CD4-positive, alpha-beta memory T cell (primary cell): ENCODE results near the gene PPP6R2. TPM values are rescaled to one million over a fixed set of nuclear protein-coding genes. Genes with fewer than 3 reads are reported as not detected.
A peak's percentile ranks its signal among the peaks of the same experiment; 100 is the strongest.

Source experiments
- CTCF ChIA-PET: fragments of 350-600 bp; sonication (Branson Sonifier 250); formaldehyde crosslinking; loops from one replicate; lab custom pipeline; 2021; ENCODE audit warnings: inconsistent platforms; ENCODE audit not compliant: partially characterized antibody; lab: Charles Lee
- POLR2A ChIA-PET: fragments of 350-600 bp; sonication (Branson Sonifier 250); formaldehyde crosslinking; loops from one replicate; lab custom pipeline; 2021; ENCODE audit not compliant: partially characterized antibody; lab: Charles Lee
- DNase-seq, 5 donors: peaks; one replicate each; pipeline versions ENCODE4 v3.0.0 to v3.0.0-alpha.2; 2020 to 2022; ENCODE audit warnings: mixed read lengths in 1 of 5
- H3K27ac ChIP-seq: one replicate; pipeline ENCODE4 v1.7.0; 2013; ENCODE audit warnings: low read depth, low read length
- H3K27me3 ChIP-seq: 2 replicates; pipeline ENCODE4 v1.7.0; 2013; ENCODE audit warnings: mild to moderate bottlenecking, low read length, moderate library complexity; ENCODE audit not compliant: insufficient read depth
- H3K36me3 ChIP-seq: 2 replicates; pipeline ENCODE4 v1.7.0; 2013; ENCODE audit warnings: mild to moderate bottlenecking, low read length, moderate library complexity; ENCODE audit not compliant: insufficient read depth
- H3K4me1 ChIP-seq: 2 replicates; pipeline ENCODE4 v1.7.0; 2013; ENCODE audit warnings: mild to moderate bottlenecking, low read length, moderate library complexity; ENCODE audit not compliant: insufficient read depth
- H3K4me3 ChIP-seq, 2 donors: one replicate each; pipeline ENCODE4 v1.7.0; 2013; ENCODE audit warnings: low read length in 2 of 2, mild to moderate bottlenecking in 1 of 2
- H3K9me3 ChIP-seq, 2 donors: one replicate each; pipeline ENCODE4 v1.7.0; 2013; ENCODE audit warnings: low read length in 2 of 2, control low read depth in 1 of 2; ENCODE audit not compliant: control insufficient read depth in 1 of 2
- H3K27ac Mint-ChIP-seq, 7 donors: one replicate each; pipeline ENCODE4 v1.8.0; 2020 to 2021; ENCODE audit warnings: mixed read lengths in 7 of 7, mild to moderate bottlenecking in 6 of 7, inconsistent platforms in 3 of 7, moderate library complexity in 3 of 7
- H3K27me3 Mint-ChIP-seq, 2 donors: one replicate each; pipeline ENCODE4 v1.8.0; 2020 to 2021; ENCODE audit warnings: mixed read lengths in 2 of 2
- H3K36me3 Mint-ChIP-seq, 2 donors: one replicate each; pipeline ENCODE4 v1.8.0; 2020 to 2021; ENCODE audit warnings: mixed read lengths in 2 of 2, inconsistent platforms in 1 of 2, mild to moderate bottlenecking in 1 of 2
- H3K4me1 Mint-ChIP-seq, 4 donors: one replicate each; pipeline ENCODE4 v1.8.0; 2020 to 2021; ENCODE audit warnings: mixed read lengths in 4 of 4, mild to moderate bottlenecking in 1 of 4
- H3K4me3 Mint-ChIP-seq, 8 donors: one replicate each; pipeline ENCODE4 v1.8.0; 2020 to 2021; ENCODE audit warnings: mixed read lengths in 8 of 8, mild to moderate bottlenecking in 7 of 8, moderate library complexity in 6 of 8, inconsistent platforms in 3 of 8
- H3K9me3 Mint-ChIP-seq, 8 donors: one replicate each; pipeline ENCODE4 v1.8.0; 2020 to 2021; ENCODE audit warnings: mixed read lengths in 8 of 8, mild to moderate bottlenecking in 5 of 8, inconsistent platforms in 3 of 8, moderate library complexity in 1 of 8
- intact Hi-C: fragments of 100-400 bp; cut with micrococcal nuclease; formaldehyde crosslinking; loops from one replicate; pipeline ENCODE4 v1.15.1; 2023
- polyA plus RNA-seq, 2 donors: library from polyadenylated mRNA; unstranded; fragments of 300-500 nt; fragmentation: Illumina TruSeq; gene quantifications; one replicate each; pipeline ENCODE4 v1.2.3, GENCODE V29; 2021
- total RNA-seq, 2 experiments: library from RNA; stranded (reverse); gene quantifications; one replicate each; pipeline ENCODE4 v1.2.3, GENCODE V29; 2021

The PPP6R2 gene
- total and polyA plus RNA-seq, 4 experiments from 2014 or later: 13.3 to 91.2 (median 53.9) TPM

DNA sequence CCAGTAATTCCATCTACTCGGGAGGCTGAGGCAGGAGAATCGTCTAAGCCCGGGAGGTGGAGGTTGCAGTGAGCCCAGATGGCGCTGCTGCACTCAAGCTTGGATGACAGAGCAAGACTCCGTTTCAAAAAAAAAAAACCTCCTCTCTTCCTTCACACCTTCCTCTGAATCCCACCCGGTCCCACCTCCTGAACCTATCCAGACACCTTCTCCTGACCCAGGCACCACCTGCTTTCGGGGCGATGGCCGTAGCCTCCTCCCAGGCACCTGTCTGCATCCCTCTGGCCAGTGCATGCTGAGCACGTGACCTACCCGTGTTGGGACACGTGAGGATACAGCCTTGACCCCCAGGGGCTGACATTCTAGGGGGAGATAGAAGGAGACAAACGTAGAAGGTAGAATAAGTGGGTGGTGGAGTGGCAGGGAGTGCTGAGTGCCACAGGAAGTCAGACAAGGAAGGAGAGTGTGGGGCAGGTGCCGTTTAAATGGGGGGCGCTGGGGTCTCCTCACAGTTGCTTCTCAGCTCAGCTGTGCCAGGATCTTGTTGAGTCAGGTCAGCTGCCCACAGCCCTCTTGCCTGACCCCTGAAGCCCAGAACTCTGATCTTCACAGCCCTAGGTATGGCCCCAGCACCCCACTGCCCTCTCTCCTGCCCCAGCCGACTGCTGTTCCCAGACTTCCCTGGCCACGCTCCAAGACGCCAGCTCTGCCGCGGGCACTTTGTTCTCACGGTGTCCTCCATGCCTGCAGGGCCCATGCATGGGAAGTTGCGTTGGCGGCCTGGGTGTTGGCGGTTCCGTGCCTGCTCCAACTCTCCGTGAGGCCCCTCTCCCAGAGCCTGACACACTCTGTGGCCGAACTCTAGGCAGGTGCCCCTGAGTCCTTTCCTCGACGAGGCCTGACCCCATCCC lies 142.3 kb downstream of the PPP6R2 start:
- peak overlapping the region in 1 of 7 donors; percentile 30 for H3K27ac Mint-ChIP-seq
- ChIA-PET CTCF (interaction anchor here (0.9 to 2.2 kb wide), 2 partner anchors 12 to 13 kb away, joined by 5 to 8 read pairs; no protein-coding TSS in a partner anchor), POLR2A (no interaction called here)
- H3K9me3 ChIP-seq: no peaks in the 10 kb centered on the region
- no peaks in the 10 kb centered on the region for H3K36me3 Mint-ChIP-seq
- no peak overlapping the region for H3K4me3 ChIP-seq
- H3K27me3 Mint-ChIP-seq: no peaks in the 10 kb centered on the region
- no peak overlapping the region for H3K27ac ChIP-seq
- peaks cover 11% of the 10 kb centered on the region for H3K4me1 ChIP-seq
- no peaks in the 10 kb centered on the region for H3K36me3 ChIP-seq
- H3K4me1 Mint-ChIP-seq: peaks cover 0 to 7% (median 2%) of the 10 kb centered on the region in 4 donors
- intact Hi-C loops: no loop called here
- DNase-seq: no peak
- peak overlapping the region in 1 of 8 donors; percentile 7 for H3K4me3 Mint-ChIP-seq
- no peaks in the 10 kb centered on the region for H3K9me3 Mint-ChIP-seq
- no peaks in the 10 kb centered on the region for H3K27me3 ChIP-seq

DNA sequence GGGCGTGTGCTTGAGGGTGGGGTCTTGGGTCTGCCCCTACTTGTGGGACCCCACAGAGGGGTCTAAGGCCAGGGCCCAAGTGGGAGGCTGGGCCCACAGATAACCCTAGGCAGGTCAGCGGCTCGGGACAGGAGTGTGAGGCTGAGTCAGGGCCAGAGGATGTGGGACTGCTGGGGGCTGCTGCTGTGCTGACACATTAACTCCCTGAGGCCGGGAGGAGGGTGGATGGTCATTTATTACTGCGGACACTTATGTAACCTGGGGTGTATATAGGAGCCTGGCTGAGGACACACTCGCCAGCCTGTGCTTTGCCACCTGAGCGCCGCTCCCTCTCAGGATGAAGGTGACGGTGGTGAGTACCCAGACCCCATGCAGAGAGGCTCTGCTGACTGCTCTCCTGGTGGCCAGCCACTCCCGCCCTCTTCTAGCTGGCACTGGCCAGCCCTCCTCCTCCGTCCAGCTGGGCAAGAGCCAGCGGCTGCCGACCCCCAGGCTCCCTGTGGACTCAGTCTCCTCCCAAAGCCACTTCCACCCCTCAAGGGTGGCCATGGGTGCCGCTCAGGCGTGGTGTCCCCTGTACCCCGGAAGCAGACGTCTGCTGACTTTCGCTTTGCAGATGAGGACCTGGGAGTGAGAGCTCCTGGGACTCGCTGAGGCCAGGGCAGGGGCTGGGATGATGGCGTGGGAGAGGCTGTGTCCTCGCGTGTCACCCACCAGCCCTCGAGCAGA lies 143.6 kb downstream of the PPP6R2 start, which contains the start of gene MIOX:
Gene MIOX, plus strand, starts transcription at position 299 of the 729 bp plus-strand sequence. Its CDS starts 39 bp downstream, at position 338.
- H3K4me1 ChIP-seq: peaks cover 15% of the 10 kb centered on the region
- intact Hi-C loops: no loop called here
- H3K36me3 ChIP-seq: no peaks in the 10 kb centered on the region
- no peaks in the 10 kb centered on the region for H3K27me3 ChIP-seq
- H3K4me3 Mint-ChIP-seq: no peak within 1 kb of the TSS
- no peaks in the 10 kb centered on the region for H3K36me3 Mint-ChIP-seq
- no peak within 1 kb of the TSS for H3K4me3 ChIP-seq
- no peaks in the 10 kb centered on the region for H3K9me3 ChIP-seq
- peaks cover 5 to 13% (median 6%) of the 10 kb centered on the region in 4 donors for H3K4me1 Mint-ChIP-seq
- no peak for DNase-seq
- no peaks in the 10 kb centered on the region for H3K27me3 Mint-ChIP-seq
- H3K27ac Mint-ChIP-seq: peak within 1 kb of the TSS in 2 of 7 donors; percentile 4 to 30
- no peak within 1 kb of the TSS for H3K27ac ChIP-seq
- POLR2A ChIA-PET: no interaction called here
- CTCF ChIA-PET: interaction anchor here (0.8 to 2.2 kb wide), 2 partner anchors 8 to 11 kb away, joined by 3 to 8 read pairs; no protein-coding TSS in a partner anchor
- no peaks in the 10 kb centered on the region for H3K9me3 Mint-ChIP-seq

DNA sequence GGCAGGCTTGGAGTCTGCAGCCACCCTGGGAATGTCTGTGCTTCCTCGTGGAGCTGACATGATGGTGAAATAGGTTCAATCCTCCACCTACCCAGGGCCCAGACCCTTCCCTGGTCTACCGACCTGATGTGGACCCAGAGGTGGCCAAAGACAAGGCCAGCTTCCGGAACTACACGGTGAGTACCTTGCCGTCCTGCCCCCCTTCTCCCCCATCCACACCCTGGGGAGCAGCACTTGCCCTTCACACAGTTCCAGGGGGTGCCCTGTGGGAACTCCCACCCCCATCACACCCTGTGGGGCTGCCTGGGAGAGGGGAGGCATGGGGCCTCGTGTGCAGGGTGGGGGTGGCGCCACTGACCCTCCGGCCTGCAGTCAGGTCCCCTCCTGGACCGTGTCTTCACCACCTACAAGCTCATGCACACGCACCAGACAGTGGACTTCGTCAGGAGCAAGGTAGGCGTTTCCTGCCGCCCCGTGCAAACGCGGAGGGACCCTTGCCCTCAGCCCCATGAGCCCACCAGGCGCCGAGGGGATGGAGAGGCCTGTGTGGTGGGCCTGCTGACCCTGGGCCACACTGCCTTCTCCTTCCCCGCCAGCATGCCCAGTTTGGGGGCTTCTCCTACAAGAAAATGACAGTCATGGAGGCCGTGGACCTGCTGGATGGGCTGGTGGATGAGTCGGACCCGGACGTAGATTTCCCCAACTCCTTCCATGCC lies 144.3 kb downstream of the PPP6R2 start:
- CTCF ChIA-PET: interaction anchor here (0.8 to 2.2 kb wide), 2 partner anchors 9 to 10 kb away, joined by 3 to 8 read pairs; no protein-coding TSS in a partner anchor
- Mint-ChIP-seq H3K4me1 (peaks cover 5 to 13% (median 6%) of the 10 kb centered on the region in 4 donors), H3K27ac (no peak overlapping the region), H3K4me3 (no peak overlapping the region), H3K9me3 (no peaks in the 10 kb centered on the region), H3K36me3 (no peaks in the 10 kb centered on the region), H3K27me3 (no peaks in the 10 kb centered on the region)
- intact Hi-C loops: no loop called here
- no peak overlapping the region for H3K27ac ChIP-seq
- H3K4me1 ChIP-seq: peaks cover 8% of the 10 kb centered on the region
- H3K36me3 ChIP-seq: no peaks in the 10 kb centered on the region
- H3K27me3 ChIP-seq: no peaks in the 10 kb centered on the region
- H3K9me3 ChIP-seq: no peaks in the 10 kb centered on the region
- no peak overlapping the region for H3K4me3 ChIP-seq
- POLR2A ChIA-PET: no interaction called here
- DNase-seq: no peak

DNA sequence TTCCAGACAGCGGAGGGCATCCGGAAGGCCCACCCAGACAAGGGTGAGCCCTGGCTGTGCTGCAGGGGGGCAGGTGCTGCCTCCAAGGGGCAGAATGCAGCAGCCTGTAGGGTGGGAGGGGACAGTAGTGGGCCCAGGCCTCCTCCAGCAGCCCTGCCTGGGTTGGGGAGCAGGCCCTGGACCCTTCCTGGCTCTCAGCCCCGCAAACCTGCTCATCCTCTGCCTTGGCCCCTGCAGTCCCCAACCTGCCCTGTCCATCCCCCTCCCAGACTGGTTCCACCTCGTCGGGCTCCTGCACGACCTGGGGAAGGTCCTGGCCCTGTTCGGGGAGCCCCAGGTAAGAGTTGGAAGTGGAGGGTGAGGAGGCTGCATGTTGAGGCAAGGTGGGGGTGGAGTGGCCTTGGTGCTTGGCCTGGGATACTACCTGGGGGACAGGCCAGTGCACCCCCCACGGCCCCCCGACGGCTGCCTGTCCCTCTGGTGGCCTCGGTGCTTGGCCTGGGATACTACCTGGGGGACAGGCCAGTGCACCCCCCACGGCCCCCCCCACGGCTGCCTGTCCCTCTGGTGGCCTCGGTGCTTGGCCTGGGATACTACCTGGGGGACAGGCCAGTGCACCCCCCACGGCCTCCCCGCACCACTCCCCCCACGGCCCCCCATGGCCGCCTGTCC lies 145.0 kb downstream of the PPP6R2 start:
- Histone ChIP-seq H3K27ac (no peak overlapping the region), H3K4me1 (peaks cover 8% of the 10 kb centered on the region), H3K4me3 (no peak overlapping the region), H3K9me3 (no peaks in the 10 kb centered on the region), H3K36me3 (no peaks in the 10 kb centered on the region), H3K27me3 (no peaks in the 10 kb centered on the region)
- Mint-ChIP-seq H3K27me3 (no peaks in the 10 kb centered on the region), H3K4me3 (no peak overlapping the region), H3K27ac (no peak overlapping the region), H3K4me1 (peaks cover 5 to 13% (median 6%) of the 10 kb centered on the region in 4 donors), H3K9me3 (no peaks in the 10 kb centered on the region), H3K36me3 (no peaks in the 10 kb centered on the region)
- DNase-seq: no peak
- ChIA-PET POLR2A (no interaction called here), CTCF (no interaction called here)
- intact Hi-C loops: no loop called here

DNA sequence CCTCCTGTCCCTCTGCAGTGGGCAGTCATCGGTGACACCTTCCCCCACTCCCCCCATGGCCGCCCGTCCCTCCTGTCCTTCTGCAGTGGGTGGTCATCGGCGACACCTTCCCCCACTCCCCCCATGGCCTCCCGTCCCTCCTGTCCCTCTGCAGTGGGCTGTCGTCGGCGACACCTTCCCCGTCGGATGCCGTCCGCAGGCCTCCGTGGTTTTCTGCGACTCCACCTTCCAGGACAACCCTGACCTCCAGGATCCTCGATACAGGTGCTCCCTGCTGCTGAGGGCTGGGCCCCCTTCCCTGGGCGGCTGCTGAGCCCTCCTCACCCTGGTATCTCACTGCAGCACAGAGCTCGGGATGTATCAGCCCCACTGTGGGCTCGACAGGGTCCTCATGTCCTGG lies 145.8 kb downstream of the PPP6R2 start:
- POLR2A ChIA-PET: no interaction called here
- intact Hi-C loops: no loop called here
- CTCF ChIA-PET: no interaction called here

DNA sequence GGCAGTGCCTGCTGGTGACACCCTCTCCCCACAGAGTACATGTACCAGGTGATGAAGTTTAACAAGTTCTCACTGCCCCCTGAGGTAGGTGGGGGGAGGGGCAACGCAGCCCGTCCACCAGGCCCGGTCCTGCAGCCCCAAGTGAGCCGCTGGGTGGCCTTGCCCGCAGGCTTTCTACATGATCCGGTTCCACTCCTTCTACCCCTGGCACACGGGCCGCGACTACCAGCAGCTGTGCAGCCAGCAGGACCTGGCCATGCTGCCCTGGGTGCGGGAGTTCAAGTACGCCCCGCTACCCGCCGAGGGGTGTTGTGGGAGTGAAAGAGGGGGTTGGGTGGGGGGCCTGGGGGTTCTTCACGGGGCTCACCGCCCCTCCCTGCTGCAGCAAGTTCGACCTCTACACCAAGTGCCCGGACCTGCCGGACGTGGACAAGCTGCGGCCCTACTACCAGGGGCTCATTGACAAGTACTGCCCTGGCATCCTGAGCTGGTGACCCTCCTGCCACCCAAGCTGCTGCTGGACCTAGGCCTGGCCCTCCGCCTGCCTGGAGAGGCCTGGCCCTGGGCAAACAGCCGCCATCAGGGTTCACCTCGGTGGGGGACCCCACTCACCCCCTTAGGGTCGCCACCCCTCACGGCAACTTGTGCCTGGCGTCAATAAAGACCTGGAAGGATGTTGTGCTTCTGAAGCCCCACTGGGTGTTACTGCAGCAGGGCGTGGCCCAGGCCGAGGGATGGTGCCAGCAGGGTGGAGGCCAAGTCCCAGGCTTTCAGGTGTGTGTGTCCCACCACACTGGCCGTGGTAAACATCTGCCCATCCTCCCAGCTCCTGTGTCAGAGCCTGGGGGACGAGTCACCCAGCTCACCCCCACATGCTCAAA lies 146.5 kb downstream of the PPP6R2 start:
- no peaks in the 10 kb centered on the region for H3K36me3 Mint-ChIP-seq
- no peaks in the 10 kb centered on the region for H3K9me3 Mint-ChIP-seq
- POLR2A ChIA-PET: no interaction called here
- no peak for DNase-seq
- H3K27me3 Mint-ChIP-seq: no peaks in the 10 kb centered on the region
- no peak overlapping the region for H3K4me3 Mint-ChIP-seq
- Histone ChIP-seq H3K27me3 (no peaks in the 10 kb centered on the region), H3K4me1 (peaks cover 8% of the 10 kb centered on the region), H3K4me3 (no peak overlapping the region), H3K27ac (no peak overlapping the region), H3K9me3 (no peaks in the 10 kb centered on the region), H3K36me3 (no peaks in the 10 kb centered on the region)
- peaks cover 5 to 13% (median 6%) of the 10 kb centered on the region in 4 donors for H3K4me1 Mint-ChIP-seq
- CTCF ChIA-PET: interaction anchor here (0.7 kb wide), 1 partner anchor 20 kb away, joined by 3 read pairs; no protein-coding TSS in a partner anchor
- no peak overlapping the region for H3K27ac Mint-ChIP-seq
- intact Hi-C loops: loop anchor here (10.0 kb wide), 1 partner anchor 45 kb away; no protein-coding TSS in a partner anchor

More for the DNA sequence above, 145.8 kb downstream of the PPP6R2 start:
- Mint-ChIP-seq H3K36me3 (no peaks in the 10 kb centered on the region), H3K27me3 (no peaks in the 10 kb centered on the region), H3K9me3 (no peaks in the 10 kb centered on the region), H3K27ac (no peak overlapping the region), H3K4me1 (peaks cover 5 to 13% (median 6%) of the 10 kb centered on the region in 4 donors), H3K4me3 (no peak overlapping the region)
- H3K4me3 ChIP-seq: no peak overlapping the region
- no peak for DNase-seq
- H3K27ac ChIP-seq: no peak overlapping the region
- H3K4me1 ChIP-seq: peaks cover 8% of the 10 kb centered on the region
- no peaks in the 10 kb centered on the region for H3K27me3 ChIP-seq
- no peaks in the 10 kb centered on the region for H3K9me3 ChIP-seq
- no peaks in the 10 kb centered on the region for H3K36me3 ChIP-seq
